Suprapubic skin (tissue), 4 donors: Measurements from ENCODE around the gene TRPV3.

Experiments
- CTCF ChIP-seq, 2 donors: fragments of 200-600 bp in 1 of 2; fragments of 450-650 bp in 1 of 2; sonication (generic) in 1 of 2; IDR thresholded peaks; one replicate each; pipeline ENCODE4 v1.5.1; 2016 to 2019; ENCODE audit warnings: antibody characterized with exemption in 2 of 2, mild to moderate bottlenecking in 1 of 2, moderate library complexity in 1 of 2
- EP300 ChIP-seq: sonication (generic); formaldehyde crosslinking; IDR thresholded peaks from one replicate; pipeline ENCODE4 v1.6.1; 2017; ENCODE audit warnings: antibody characterized with exemption
- POLR2A ChIP-seq, 2 donors: fragments of 450-650 bp; IDR thresholded peaks; one replicate each; pipeline ENCODE4 v1.6.1; 2017; ENCODE audit warnings: antibody characterized with exemption in 2 of 2, mild to moderate bottlenecking in 2 of 2, moderate library complexity in 2 of 2
- POLR2AphosphoS5 ChIP-seq, 3 donors: sonication (generic); formaldehyde crosslinking; IDR thresholded peaks; one replicate each; pipeline ENCODE4 v1.6.1; 2017; ENCODE audit warnings: antibody characterized with exemption in 3 of 3

- TF ChIP-seq POLR2A (IDR thresholded peaks at IDR 0.05) (no peak), CTCF (IDR thresholded peaks at IDR 0.05) (no peak), EP300 (no peak), POLR2AphosphoS5 (IDR thresholded peaks at IDR 0.05) (no peak)
Observed at GRCh38 chr17:3576970-3577369, 19.4 kb upstream of the TRPV3 start.
